Measurements from ENCODE around the gene ZSWIM4.
A peak's percentile ranks its signal among the peaks of the same experiment; 100 is the strongest.
"Not testable (repeated sequence)": the region's sequence is repeated elsewhere in the genome, so short reads cannot be mapped to it uniquely, and the experiment has no call there.

ZSWIM4 gene

GRCh38 chr19:13778398-13778797 lies 16.8 kb upstream of the ZSWIM4 start:
- DNase-seq (ENCODE audit: low read depth), result no peak

- no peak for DNase-seq (ENCODE audit: low read depth)
These were observed 16.4 kb upstream of the ZSWIM4 start for GRCh38 chr19:13778847-13779246.

GRCh38 chr19:13779794-13780193 lies 15.4 kb upstream of the ZSWIM4 start:
- not testable (repeated sequence) for DNase-seq (ENCODE audit: low read depth)

GRCh38 chr19:13781547-13781946 lies 13.7 kb upstream of the ZSWIM4 start:
- DNase-seq (ENCODE audit: low read depth), result peak; percentile 81

GRCh38 chr19:13782537-13782936 lies 12.7 kb upstream of the ZSWIM4 start:
- DNase-seq (ENCODE audit: low read depth), result no peak

- no peak for DNase-seq (ENCODE audit: low read depth)
These were observed 11.4 kb upstream of the ZSWIM4 start for GRCh38 chr19:13783565-13784500.

- peak; percentile 37 for DNase-seq (ENCODE audit: low read depth)
These were observed 10.4 kb upstream of the ZSWIM4 start for GRCh38 chr19:13784731-13785452.

- DNase-seq (ENCODE audit: low read depth), result no peak
These were observed 6.3 kb upstream of the ZSWIM4 start for GRCh38 chr19:13788991-13789390.

GRCh38 chr19:13790354-13790753 lies 4.9 kb upstream of the ZSWIM4 start:
- no peak for DNase-seq (ENCODE audit: low read depth)

- not testable (repeated sequence) for DNase-seq (ENCODE audit: low read depth)
These were observed 1.9 kb upstream of the ZSWIM4 start for GRCh38 chr19:13793317-13793716.

- DNase-seq (ENCODE audit: low read depth), result peak; percentile 87
These were observed 866 bp upstream of the ZSWIM4 start for GRCh38 chr19:13794398-13794756.

GRCh38 chr19:13795595-13796300 lies 505 bp downstream of the ZSWIM4 start:
- DNase-seq (ENCODE audit: low read depth), result no peak

- peak; percentile 87 for DNase-seq (ENCODE audit: low read depth)
These were observed 1.2 kb downstream of the ZSWIM4 start for GRCh38 chr19:13796301-13797057.

GRCh38 chr19:13797058-13797440 lies 1.8 kb downstream of the ZSWIM4 start:
- DNase-seq (ENCODE audit: low read depth), result no peak

- peak; percentile 59 for DNase-seq (ENCODE audit: low read depth)
These were observed 2.6 kb downstream of the ZSWIM4 start for GRCh38 chr19:13797870-13798269.

- DNase-seq (ENCODE audit: low read depth), result no peak
These were observed 4.4 kb downstream of the ZSWIM4 start for GRCh38 chr19:13799669-13800068.

- no peak for DNase-seq (ENCODE audit: low read depth)
These were observed 7.8 kb downstream of the ZSWIM4 start for GRCh38 chr19:13803038-13803437.

GRCh38 chr19:13804830-13805683 lies 9.8 kb downstream of the ZSWIM4 start:
- DNase-seq (ENCODE audit: low read depth), result no peak

GRCh38 chr19:13806728-13807127 lies 11.5 kb downstream of the ZSWIM4 start:
- no peak for DNase-seq (ENCODE audit: low read depth)

GRCh38 chr19:13807421-13808021 lies 12.3 kb downstream of the ZSWIM4 start:
- no peak for DNase-seq (ENCODE audit: low read depth)

Data from fibroblast of the conjunctiva (primary cell).